HEK293T (cell line): Measurements from ENCODE around the gene PIGL.

ENCODE experiments used
- ARNT ChIP-seq: fragments of 450-650 bp; IDR thresholded peaks from 2 replicates; pipeline ENCODE4 v1.6.1; 2017; ENCODE audit warnings: mild to moderate bottlenecking
- NFRKB ChIP-seq: fragments of 450-650 bp; IDR thresholded peaks from 2 replicates; pipeline ENCODE4 v1.6.1; 2016; ENCODE audit warnings: mild to moderate bottlenecking, moderate library complexity
- SP1 ChIP-seq: fragments of 450-650 bp; IDR thresholded peaks from 2 replicates; pipeline ENCODE4 v1.6.1; 2017
- SUZ12 ChIP-seq: fragments of 450-650 bp; IDR thresholded peaks from 2 replicates; pipeline ENCODE4 v1.6.1; 2016; ENCODE audit warnings: mild to moderate bottlenecking
- ZNF384 ChIP-seq: fragments of 450-650 bp; IDR thresholded peaks from 2 replicates; pipeline ENCODE4 v1.6.1; 2016

DNA sequence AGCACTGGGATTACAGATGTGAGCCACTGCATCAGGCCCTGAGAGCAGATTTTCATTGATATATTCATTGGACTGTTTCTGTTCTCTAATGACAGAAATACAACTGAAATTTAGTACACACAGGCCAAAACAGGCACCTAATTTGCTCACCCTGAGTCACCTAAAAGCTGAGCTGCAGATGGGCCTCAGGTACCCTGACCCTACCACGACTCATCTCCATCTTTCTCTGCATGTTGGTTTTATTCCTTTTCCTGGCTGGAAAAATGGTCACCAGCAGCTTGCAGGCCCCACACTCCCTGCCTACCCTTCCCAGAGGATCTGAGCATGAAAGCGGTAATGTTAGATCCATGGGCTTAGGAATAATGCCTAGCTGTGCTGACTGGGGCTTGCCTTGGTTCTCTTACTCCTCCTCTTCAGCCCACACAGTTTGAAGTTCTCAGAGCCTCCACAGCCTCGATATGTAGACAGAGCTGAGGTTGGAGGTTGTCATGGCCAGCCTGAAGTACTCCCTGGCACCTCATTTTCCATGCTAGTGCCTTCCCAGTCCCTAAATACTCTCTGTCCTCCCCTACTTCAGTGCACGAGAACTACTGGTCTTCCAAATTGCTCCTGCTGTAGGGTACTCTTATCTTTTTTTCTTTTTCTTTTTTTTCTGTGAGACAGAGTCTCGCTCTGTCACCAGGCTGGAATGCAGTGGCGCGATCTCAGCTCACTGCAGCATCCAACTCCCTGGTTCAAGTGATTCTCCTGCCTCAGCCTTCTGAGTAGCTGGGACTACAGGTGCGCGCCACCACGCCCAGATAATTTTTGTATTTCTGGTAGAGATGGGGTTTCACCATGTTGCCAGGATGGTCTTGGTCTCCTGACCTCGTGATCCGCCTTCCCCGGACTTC lies 85.2 kb downstream of the PIGL start:
- TF ChIP-seq ARNT: no peak
- TF ChIP-seq SP1: no peak
- no peak for TF ChIP-seq SUZ12
- no peak for TF ChIP-seq ZNF384
- TF ChIP-seq NFRKB: no peak
